ENCODE data around the gene PLEKHG3.

Gene PLEKHG3

DNA sequence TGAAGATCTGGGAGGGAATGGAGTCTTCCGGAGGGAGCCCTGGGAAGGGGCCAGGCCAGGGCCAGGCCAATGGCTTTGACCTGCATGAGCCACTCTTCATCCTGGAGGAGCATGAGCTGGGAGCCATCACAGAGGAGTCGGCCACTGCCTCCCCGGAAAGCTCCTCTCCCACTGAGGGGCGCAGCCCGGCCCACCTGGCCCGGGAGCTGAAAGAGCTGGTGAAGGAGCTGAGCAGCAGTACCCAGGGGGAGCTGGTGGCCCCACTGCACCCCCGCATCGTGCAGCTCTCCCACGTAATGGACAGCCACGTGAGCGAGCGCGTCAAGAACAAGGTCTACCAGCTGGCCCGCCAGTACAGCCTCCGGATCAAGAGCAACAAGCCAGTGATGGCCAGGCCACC lies 37.7 kb downstream of the PLEKHG3 start:
- TF ChIP-seq USF1 (IDR thresholded peaks at IDR 0.05) (no peak), TEAD4 (IDR thresholded peaks at IDR 0.05) (no peak), CEBPB (IDR thresholded peaks at IDR 0.05) (no peak), FOXM1 (IDR thresholded peaks at IDR 0.05; ENCODE audit: borderline replicate concordance, low read depth) (no peak), EGR1 (IDR thresholded peaks at IDR 0.05) (no peak), CREB1 (IDR thresholded peaks at IDR 0.05; ENCODE audit: low read depth) (no peak)

GRCh38 chr14:64743061-64743460 lies 38.8 kb downstream of the PLEKHG3 start:
- TF ChIP-seq FOXM1 (IDR thresholded peaks at IDR 0.05; ENCODE audit: borderline replicate concordance, low read depth) (no peak), EGR1 (IDR thresholded peaks at IDR 0.05) (no peak), EP300 (IDR thresholded peaks at IDR 0.05; ENCODE audit: borderline replicate concordance) (no peak), RAD21 (IDR thresholded peaks at IDR 0.05; ENCODE audit: low read depth) (no peak), YY1 (IDR thresholded peaks at IDR 0.05; ENCODE audit: low read depth) (no peak), CEBPB (IDR thresholded peaks at IDR 0.05) (no peak), ZBTB7A (IDR thresholded peaks at IDR 0.05; ENCODE audit: low read depth) (no peak), TAF1 (IDR thresholded peaks at IDR 0.05; ENCODE audit: low read depth) (no peak), TEAD4 (IDR thresholded peaks at IDR 0.05) (no peak), TCF12 (IDR thresholded peaks at IDR 0.05; ENCODE audit: low read depth) (no peak), REST (IDR thresholded peaks at IDR 0.05; ENCODE audit: low read depth) (no peak), USF1 (IDR thresholded peaks at IDR 0.05) (no peak), NFIC (IDR thresholded peaks at IDR 0.05) (no peak), CREB1 (IDR thresholded peaks at IDR 0.05; ENCODE audit: low read depth) (no peak)
- TF ChIP-seq, protein P1, sequence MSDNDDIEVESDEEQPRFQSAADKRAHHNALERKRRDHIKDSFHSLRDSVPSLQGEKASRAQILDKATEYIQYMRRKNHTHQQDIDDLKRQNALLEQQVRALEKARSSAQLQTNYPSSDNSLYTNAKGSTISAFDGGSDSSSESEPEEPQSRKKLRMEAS (IDR thresholded peaks at IDR 0.05) = no peak

- no peak for TF ChIP-seq USF1 (IDR thresholded peaks at IDR 0.05)
- TF ChIP-seq RAD21 (IDR thresholded peaks at IDR 0.05; ENCODE audit: low read depth) = peak; percentile 20; the same call in 1 of the 2 replicates
Measured at GRCh38 chr14:64745511-64746091, 41.4 kb downstream of the PLEKHG3 start.

DNA sequence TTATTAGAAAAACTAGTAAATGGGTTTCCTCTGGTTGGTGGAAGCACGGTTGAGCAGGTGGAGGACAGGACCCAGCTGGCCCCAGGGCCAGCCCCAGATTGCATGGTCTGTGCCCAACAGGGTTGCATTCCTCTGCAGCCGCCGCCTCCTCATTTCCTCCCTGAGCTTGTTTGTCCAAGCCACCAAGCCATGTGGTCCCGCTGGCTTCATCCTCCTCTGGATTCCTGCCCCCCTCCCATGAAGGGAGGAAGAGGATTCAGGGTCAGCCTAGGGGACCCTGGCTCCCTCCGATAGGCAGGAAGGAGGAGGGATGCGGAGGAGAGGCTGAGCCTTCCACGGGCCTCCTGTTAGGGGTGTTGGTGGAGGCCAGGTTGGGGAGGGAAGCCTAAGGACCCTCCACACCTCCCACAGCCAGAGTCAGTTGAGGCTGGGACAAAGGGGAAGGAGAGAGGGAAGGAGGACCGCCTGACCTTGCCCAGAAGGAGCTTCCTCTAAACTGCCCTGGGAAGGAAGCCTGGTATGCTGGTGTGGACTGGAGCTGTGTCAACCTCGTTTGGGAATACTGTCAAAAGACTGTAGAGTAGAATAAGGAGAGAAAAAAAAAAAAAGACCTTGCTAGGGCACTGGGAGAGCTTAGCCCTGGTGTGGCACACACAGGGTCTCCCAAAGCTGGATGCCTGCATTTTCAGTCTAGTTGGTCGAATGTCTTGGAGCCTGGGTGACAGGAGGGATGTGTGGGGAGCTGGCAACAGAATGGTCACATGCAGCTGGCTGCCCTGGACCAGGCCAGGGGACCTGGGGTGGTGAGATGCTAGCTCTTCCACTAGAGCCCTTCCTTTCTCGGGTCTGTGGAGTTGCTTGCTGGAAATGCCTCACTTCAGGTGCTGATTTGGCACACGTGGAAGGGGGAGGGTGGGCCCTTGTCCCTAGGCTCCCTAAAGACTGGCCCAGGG lies 42.4 kb downstream of the PLEKHG3 start:
- TF ChIP-seq USF1 (IDR thresholded peaks at IDR 0.05) (no peak), CREB1 (IDR thresholded peaks at IDR 0.05; ENCODE audit: low read depth) (no peak), RAD21 (IDR thresholded peaks at IDR 0.05; ENCODE audit: low read depth) (no peak), ZBTB7A (IDR thresholded peaks at IDR 0.05; ENCODE audit: low read depth) (no peak), EP300 (IDR thresholded peaks at IDR 0.05; ENCODE audit: borderline replicate concordance) (no peak), TCF12 (IDR thresholded peaks at IDR 0.05; ENCODE audit: low read depth) (no peak), CEBPB (IDR thresholded peaks at IDR 0.05) (no peak), TAF1 (IDR thresholded peaks at IDR 0.05; ENCODE audit: low read depth) (no peak), TEAD4 (IDR thresholded peaks at IDR 0.05) (no peak), REST (IDR thresholded peaks at IDR 0.05; ENCODE audit: low read depth) (no peak), NFIC (IDR thresholded peaks at IDR 0.05) (no peak), YY1 (IDR thresholded peaks at IDR 0.05; ENCODE audit: low read depth) (no peak)
- TF ChIP-seq, protein P1 (IDR thresholded peaks at IDR 0.05) = no peak

GRCh38 chr14:64747327-64747726 lies 43.1 kb downstream of the PLEKHG3 start:
- TF ChIP-seq TCF12 (IDR thresholded peaks at IDR 0.05; ENCODE audit: low read depth) = no peak
- TF ChIP-seq CEBPB (IDR thresholded peaks at IDR 0.05) = no peak
- TF ChIP-seq ZBTB7A (IDR thresholded peaks at IDR 0.05; ENCODE audit: low read depth) = no peak
- no peak for TF ChIP-seq EGR1 (IDR thresholded peaks at IDR 0.05)
- TF ChIP-seq TEAD4 (IDR thresholded peaks at IDR 0.05) = no peak
- no peak for TF ChIP-seq USF1 (IDR thresholded peaks at IDR 0.05)
- TF ChIP-seq CREB1 (IDR thresholded peaks at IDR 0.05; ENCODE audit: low read depth) = no peak
- no peak for TF ChIP-seq TAF1 (IDR thresholded peaks at IDR 0.05; ENCODE audit: low read depth)
- TF ChIP-seq YY1 (IDR thresholded peaks at IDR 0.05; ENCODE audit: low read depth) = no peak
- no peak for TF ChIP-seq NFIC (IDR thresholded peaks at IDR 0.05)
- no peak for TF ChIP-seq EP300 (IDR thresholded peaks at IDR 0.05; ENCODE audit: borderline replicate concordance)
- TF ChIP-seq FOXM1 (IDR thresholded peaks at IDR 0.05; ENCODE audit: borderline replicate concordance, low read depth) = no peak
- TF ChIP-seq, protein P1 (IDR thresholded peaks at IDR 0.05) = no peak
- TF ChIP-seq RAD21 (IDR thresholded peaks at IDR 0.05; ENCODE audit: low read depth) = no peak
- no peak for TF ChIP-seq REST (IDR thresholded peaks at IDR 0.05; ENCODE audit: low read depth)
